Activated CD4-positive, CD25-positive, alpha-beta regulatory T cell (primary cell): ENCODE results near the gene PRR18.

ENCODE experiments used
- DNase-seq, 4 experiments: peaks; one replicate each; lab custom pipeline; 2025; lab: John Stamatoyannopoulos, UW

The PRR18 gene

GRCh38 chr6:166274739-166275370 lies 33.3 kb downstream of the PRR18 start:
- DNase-seq: no peak

- no peak for DNase-seq
These were observed 34.0 kb downstream of the PRR18 start for GRCh38 chr6:166274163-166274562.

- no peak for DNase-seq
These were observed 36.8 kb downstream of the PRR18 start for GRCh38 chr6:166271376-166271765.

- no peak for DNase-seq
These were observed 37.4 kb downstream of the PRR18 start for GRCh38 chr6:166270706-166271375.

GRCh38 chr6:166269301-166270039 lies 38.7 kb downstream of the PRR18 start:
- no peak for DNase-seq

GRCh38 chr6:166268431-166268830 lies 39.8 kb downstream of the PRR18 start:
- no peak for DNase-seq

- DNase-seq: no peak
These were observed 40.7 kb downstream of the PRR18 start for GRCh38 chr6:166267526-166267925.

GRCh38 chr6:166266336-166266735 lies 41.9 kb downstream of the PRR18 start:
- no peak for DNase-seq

GRCh38 chr6:166262743-166263515 lies 45.3 kb downstream of the PRR18 start:
- no peak for DNase-seq

- DNase-seq: peak in 1 of 4 experiments; percentile 8
These were observed 48.8 kb downstream of the PRR18 start for GRCh38 chr6:166259296-166259977.

GRCh38 chr6:166258854-166259276 lies 49.3 kb downstream of the PRR18 start:
- DNase-seq: peak in 3 of 4 experiments; percentile 22 to 34 (median 31)

- peak in 2 of 4 experiments; percentile 16 to 32 for DNase-seq
These were observed 50.3 kb downstream of the PRR18 start for GRCh38 chr6:166257911-166258318.
